IMR-90 (cell line): ENCODE measurements around the gene SPTLC3. TPM values are rescaled to one million over a fixed set of nuclear protein-coding genes. Genes with fewer than 3 reads are reported as not detected.

Experiments used
- ATAC-seq: fragments of 200-7000 bp; cut with Tn5 transposase; 2 replicates; pipeline ENCODE4 v1.9.1; 2020; ENCODE audit warnings: low read depth, mild to moderate bottlenecking, moderate library complexity
- BruUV-seq: library from RNA; stranded (reverse); fragments of 400-500 nt; replicated peaks from 2 replicates; lab custom pipeline; 2021; lab: Mats Ljungman, UMichigan
- CTCF ChIA-PET: fragments of 300-600 bp; formaldehyde crosslinking; extraction: SDS; loops from one replicate; lab custom pipeline; 2021; ENCODE audit warnings: antibody characterized with exemption; lab: Yijun Ruan, JAX
- POLR2A ChIA-PET: fragments of 300-600 bp; sonication (Branson Sonifier 250); formaldehyde crosslinking; loops from one replicate; lab custom pipeline; 2022; ENCODE audit warnings: antibody characterized with exemption; ENCODE audit not compliant: unreplicated experiment; lab: Charles Lee
- DNase-seq: peaks from one replicate; pipeline ENCODE4 v3.0.0; 2013
- H2AFZ ChIP-seq: replicated peaks from 2 replicates; pipeline ENCODE3; 2013; ENCODE audit warnings: low read length, mild to moderate bottlenecking; ENCODE audit not compliant: poor library complexity
- H2AK5ac ChIP-seq: 2 replicates; pipeline ENCODE4 v1.6.1; 2013; ENCODE audit warnings: low read depth, low read length, inconsistent platforms
- H2AK9ac ChIP-seq: replicated peaks from 2 replicates; pipeline ENCODE3; 2013; ENCODE audit warnings: mild to moderate bottlenecking, low read depth, low read length, moderate library complexity; ENCODE audit not compliant: poor library complexity
- H2BK120ac ChIP-seq: 2 replicates; pipeline ENCODE4 v1.6.1; 2013; ENCODE audit warnings: low read depth, low read length, inconsistent platforms
- H2BK15ac ChIP-seq: 3 replicates; pipeline ENCODE4 v1.6.1; 2013; ENCODE audit warnings: low read depth, low read length, inconsistent platforms
- H2BK20ac ChIP-seq: 2 replicates; pipeline ENCODE4 v1.6.1; 2013; ENCODE audit warnings: low read depth, mild to moderate bottlenecking, inconsistent platforms, low read length, moderate library complexity
- H2BK5ac ChIP-seq: 2 replicates; pipeline ENCODE4 v1.6.1; 2013; ENCODE audit warnings: mild to moderate bottlenecking, low read depth, low read length, inconsistent platforms; ENCODE audit not compliant: poor library complexity, severe bottlenecking
- H3K14ac ChIP-seq: replicated peaks from 2 replicates; pipeline ENCODE4 v1.6.1; 2013; ENCODE audit warnings: low read depth, low read length, inconsistent platforms
- H3K18ac ChIP-seq: 2 replicates; pipeline ENCODE4 v1.6.1; 2013; ENCODE audit warnings: low read depth, low read length, control low read depth
- H3K23ac ChIP-seq: 2 replicates; pipeline ENCODE4 v1.6.1; 2013; ENCODE audit warnings: low read depth, low read length, inconsistent platforms
- H3K27ac ChIP-seq: 2 replicates; pipeline ENCODE4 v1.5.1; 2013; ENCODE audit warnings: mild to moderate bottlenecking, control low read depth, low read length; ENCODE audit not compliant: insufficient read depth
- H3K27me3 ChIP-seq: 2 replicates; pipeline ENCODE4 v1.6.1; 2013; ENCODE audit warnings: low read length; ENCODE audit not compliant: control insufficient read depth, insufficient read depth
- H3K36me3 ChIP-seq: 2 replicates; pipeline ENCODE4 v1.6.1; 2013; ENCODE audit warnings: low read length, mixed read lengths; ENCODE audit not compliant: control insufficient read depth, insufficient read depth
- H3K4ac ChIP-seq: 2 replicates; pipeline ENCODE4 v1.6.1; 2013; ENCODE audit warnings: low read depth, low read length, inconsistent platforms
- H3K4me1 ChIP-seq: 2 replicates; pipeline ENCODE4 v1.6.1; 2013; ENCODE audit warnings: low read length, mixed read lengths; ENCODE audit not compliant: control insufficient read depth, insufficient read depth
- H3K4me2 ChIP-seq: 2 replicates; pipeline ENCODE4 v1.6.1; 2013; ENCODE audit warnings: low read depth, mild to moderate bottlenecking, control low read depth, low read length, moderate library complexity
- H3K4me3 ChIP-seq: 2 replicates; pipeline ENCODE4 v1.5.1; 2013; ENCODE audit warnings: low read depth, mild to moderate bottlenecking, control low read depth, low read length, moderate library complexity; ENCODE audit not compliant: insufficient read depth
- H3K56ac ChIP-seq: 2 replicates; pipeline ENCODE4 v1.6.1; 2013; ENCODE audit warnings: low read length, inconsistent platforms; ENCODE audit not compliant: insufficient read depth; ENCODE audit errors: extremely low read depth
- H3K79me1 ChIP-seq, 2 experiments: 2 replicates each; pipeline ENCODE4 v1.6.1; 2013; ENCODE audit warnings: low read length in 2 of 2, inconsistent platforms in 1 of 2, low read depth in 1 of 2
- H3K9ac ChIP-seq: 2 replicates; pipeline ENCODE4 v1.6.1; 2013; ENCODE audit warnings: low read depth, low read length, control low read depth
- H3K9me1 ChIP-seq: 2 replicates; pipeline ENCODE4 v1.6.1; 2013; ENCODE audit warnings: low read length, inconsistent platforms; ENCODE audit not compliant: insufficient read depth
- H3K9me3 ChIP-seq: 2 replicates; pipeline ENCODE4 v1.6.1; 2013; ENCODE audit warnings: low read length; ENCODE audit not compliant: control insufficient read depth, insufficient read depth
- H4K20me1 ChIP-seq: 2 replicates; pipeline ENCODE4 v1.6.1; 2013; ENCODE audit warnings: low read length, inconsistent platforms; ENCODE audit not compliant: insufficient read depth
- H4K5ac ChIP-seq: 2 replicates; pipeline ENCODE4 v1.6.1; 2013; ENCODE audit warnings: mild to moderate bottlenecking, low read depth, low read length, control low read depth
- H4K8ac ChIP-seq, 2 experiments: 2 replicates each; pipeline ENCODE4 v1.6.1; 2013; ENCODE audit warnings: low read depth in 2 of 2, low read length in 2 of 2, control low read depth in 1 of 2, inconsistent platforms in 1 of 2
- H4K91ac ChIP-seq: 2 replicates; pipeline ENCODE4 v1.6.1; 2013; ENCODE audit warnings: low read depth, low read length, inconsistent platforms; ENCODE audit not compliant: insufficient read depth
- BHLHE40 ChIP-seq: fragments of 150-350 bp; IDR thresholded peaks from 2 replicates; pipeline ENCODE4 v1.6.1; 2016; ENCODE audit warnings: mild to moderate bottlenecking, low read depth, low read length
- CEBPB ChIP-seq: IDR thresholded peaks from 2 replicates; pipeline ENCODE4 v1.6.1; 2012; ENCODE audit warnings: low read depth, low read length, improper control_type of control experiment
- CHD1 ChIP-seq: IDR thresholded peaks from 2 replicates; pipeline ENCODE4 v1.6.1; 2012; ENCODE audit warnings: low read depth, low read length, improper control_type of control experiment
- CTCF ChIP-seq: conservative IDR thresholded peaks from 2 replicates; pipeline ENCODE4 v1.5.1; 2012; ENCODE audit warnings: mild to moderate bottlenecking, low read depth, low read length, improper control_type of control experiment
- ELK1 ChIP-seq: fragments of 150-350 bp; IDR thresholded peaks from 2 replicates; pipeline ENCODE4 v1.6.1; 2016; ENCODE audit warnings: low read depth, mild to moderate bottlenecking, low read length, moderate library complexity, borderline replicate concordance
- FOS ChIP-seq: fragments of 150-350 bp; IDR thresholded peaks from 2 replicates; pipeline ENCODE4 v1.6.1; 2016; ENCODE audit warnings: low read depth, low read length
- MAFK ChIP-seq: IDR thresholded peaks from 2 replicates; pipeline ENCODE4 v1.6.1; 2012; ENCODE audit warnings: low read depth, low read length, improper control_type of control experiment
- MAZ ChIP-seq: IDR thresholded peaks from 2 replicates; pipeline ENCODE4 v1.6.1; 2012; ENCODE audit warnings: low read depth, mild to moderate bottlenecking, low read length, improper control_type of control experiment, moderate library complexity, borderline replicate concordance
- MXI1 ChIP-seq: IDR thresholded peaks from 2 replicates; pipeline ENCODE4 v1.6.1; 2012; ENCODE audit warnings: low read depth, mild to moderate bottlenecking, low read length, moderate library complexity, borderline replicate concordance
- NFE2L2 ChIP-seq: fragments of 150-350 bp; IDR thresholded peaks from 2 replicates; pipeline ENCODE4 v1.6.1; 2016; ENCODE audit warnings: low read depth, mild to moderate bottlenecking, low read length
- POLR2A ChIP-seq: IDR thresholded peaks from 2 replicates; pipeline ENCODE4 v1.6.1; 2012; ENCODE audit warnings: mild to moderate bottlenecking, low read depth, low read length
- RAD21 ChIP-seq: IDR thresholded peaks from 2 replicates; pipeline ENCODE4 v1.6.1; 2012; ENCODE audit warnings: low read length, improper control_type of control experiment
- RCOR1 ChIP-seq: IDR thresholded peaks from 2 replicates; pipeline ENCODE4 v1.6.1; 2012; ENCODE audit warnings: mild to moderate bottlenecking, low read length, improper control_type of control experiment; ENCODE audit not compliant: insufficient replicate concordance
- RFX5 ChIP-seq: IDR thresholded peaks from 2 replicates; pipeline ENCODE4 v1.8.0; 2012; ENCODE audit warnings: low read depth, mild to moderate bottlenecking, low read length, moderate library complexity
- SMC3 ChIP-seq: fragments of 150-350 bp; IDR thresholded peaks from 2 replicates; pipeline ENCODE4 v1.6.1; 2016; ENCODE audit warnings: low read depth, mild to moderate bottlenecking, antibody characterized with exemption, low read length, moderate library complexity
- USF2 ChIP-seq: fragments of 150-350 bp; IDR thresholded peaks from 2 replicates; pipeline ENCODE4 v1.6.1; 2017; ENCODE audit warnings: mild to moderate bottlenecking, antibody characterized with exemption, low read length, low read depth
- WGBS, 2 experiments: methylation state at CpG; one replicate each; pipeline versions ENCODE4 v1.1.5 to v1.1.7; 2013; ENCODE audit warnings: missing lambda C conversion rate in 2 of 2; ENCODE audit not compliant: insufficient read length in 1 of 2; ENCODE audit errors: extremely low coverage in 2 of 2; 5-methylcytosine and 5-hydroxymethylcytosine counted together
- dilution Hi-C: fragments of 300-500 bp; cut with HindIII; formaldehyde crosslinking; loops from one replicate; pipeline ENCODE4 v1.14.3; 2018; ENCODE audit warnings: low sequenced_read_pairs; ENCODE audit not compliant: unreplicated experiment
- in situ Hi-C: fragments of 300-500 bp; cut with MboI; formaldehyde crosslinking; loops from 3 replicates; pipeline ENCODE4 v1.14.3; 2019; ENCODE audit warnings: low sequenced_read_pairs, inconsistent platforms, mixed read lengths
- intact Hi-C: fragments of 100-400 bp; cut with micrococcal nuclease; formaldehyde crosslinking; loops from 2 replicates; pipeline ENCODE4 v1.10.0; 2022
- polyA plus RNA-seq, 3 experiments: library from polyadenylated mRNA; depleted of rRNA; stranded (reverse); fragments of >200 nt; gene quantifications; 2 replicates each; pipeline ENCODE4 v1.2.3, GENCODE V29; 2012; ENCODE audit warnings: low replicate concordance in 1 of 3
- total RNA-seq: library from RNA; depleted of rRNA; stranded (reverse); fragments of >200 nt; gene quantifications from 2 replicates; pipeline ENCODE4 v1.2.3, GENCODE V29; 2012

Gene SPTLC3
- total and polyA plus RNA-seq, 2 of the 4 experiments (the other 2 are of a cell fraction) = 0.44 to 1.6 TPM

GRCh38 chr20:13118676-13119075 lies 109.9 kb downstream of the SPTLC3 start:
- intact Hi-C loops = loop anchor here (1.0 to 5.0 kb wide), 6 partner anchors 144 to 939 kb away; partner anchors contain the start of gene NDUFAF5
- no TSS peak for BruUV-seq

More at GRCh38 chr20:13118676-13119075, 109.9 kb downstream of the SPTLC3 start:
- Histone ChIP-seq H2BK5ac (no peak overlapping the region), H3K9me3 (no peaks in the 10 kb centered on the region), H4K20me1 (no peaks in the 10 kb centered on the region), H3K79me1 (no peaks in the 10 kb centered on the region), H3K9me1 (no peaks in the 10 kb centered on the region), H3K27ac (no peak overlapping the region), H2AK9ac (no peak overlapping the region), H3K4ac (no peak overlapping the region), H3K36me3 (no peaks in the 10 kb centered on the region), H4K5ac (no peak overlapping the region), H3K4me3 (no peak overlapping the region), H2BK15ac (no peak overlapping the region), H3K27me3 (no peaks in the 10 kb centered on the region; the same call in 1 of the 2 replicates), H2BK20ac (no peak overlapping the region), H4K8ac (no peak overlapping the region), H2BK120ac (no peak overlapping the region), H3K14ac (no peak overlapping the region), H3K18ac (no peak overlapping the region), H3K56ac (no peak overlapping the region), H2AFZ (no peak overlapping the region), H4K91ac (no peak overlapping the region), H2AK5ac (no peak overlapping the region), H3K4me2 (no peak overlapping the region), H3K4me1 (no peaks in the 10 kb centered on the region), H3K9ac (no peak overlapping the region), H3K23ac (no peak overlapping the region)
- in situ Hi-C loops = loop anchor here (5.0 to 10.0 kb wide), 2 partner anchors 426 to 654 kb away; no protein-coding TSS in a partner anchor
- dilution Hi-C loops = no loop called here
- ATAC-seq (no peak), DNase-seq (no peak)
- TF ChIP-seq SMC3 (no peak), USF2 (no peak), MAZ (no peak), CHD1 (no peak), MXI1 (no peak), RCOR1 (no peak), BHLHE40 (no peak), CEBPB (no peak), NFE2L2 (no peak), CTCF (no peak), RAD21 (no peak), RFX5 (no peak), MAFK (no peak), ELK1 (no peak), FOS (no peak), POLR2A (no peak)
- ChIA-PET CTCF (interaction anchor here (1.2 kb wide), 1 partner anchor 428 kb away, joined by 3 read pairs; no protein-coding TSS in a partner anchor), POLR2A (no interaction called here)
- no CpG with 5 or more reads among the region's 1 CpG for WGBS, 2 experiments
